Urinary bladder (tissue), 4 donors: ENCODE measurements around the gene CASP10. TPM values are rescaled to one million over a fixed set of nuclear protein-coding genes. Genes with fewer than 3 reads are reported as not detected.

Source experiments
- DNase-seq: peaks from one replicate; pipeline ENCODE4 v3.0.0-alpha.2; 2015; ENCODE audit errors: extremely low spot score
- H3K27ac ChIP-seq: one replicate; pipeline ENCODE4 v1.5.1; 2013; ENCODE audit warnings: low read depth, mild to moderate bottlenecking, moderate library complexity
- H3K36me3 ChIP-seq: one replicate; pipeline ENCODE4 v1.6.1; 2013; ENCODE audit warnings: mild to moderate bottlenecking, moderate library complexity; ENCODE audit not compliant: insufficient read depth
- H3K4me1 ChIP-seq: one replicate; pipeline ENCODE4 v1.6.1; 2013; ENCODE audit warnings: mild to moderate bottlenecking, moderate library complexity; ENCODE audit not compliant: insufficient read depth
- H3K4me3 ChIP-seq: one replicate; pipeline ENCODE4 v1.5.1; 2013; ENCODE audit warnings: low read depth, low read length
- WGBS: extraction: QIAGEN DNeasy Blood & Tissue Kit; methylation state at CpG from one replicate; pipeline ENCODE4 v1.1.7; 2013; 5-methylcytosine and 5-hydroxymethylcytosine counted together
- polyA plus RNA-seq: library from polyadenylated mRNA; stranded (reverse); fragments of 200-250 nt; gene quantifications from one replicate; pipeline ENCODE4 v1.2.3, GENCODE V29; 2013
- total RNA-seq: library from RNA; depleted of rRNA; stranded (reverse); fragments of >200 nt; gene quantifications from one replicate; pipeline ENCODE4 v1.2.3, GENCODE V29; 2014
- donor health status: healthy with polysubstance abuse.
- donor health status: healthy.

The CASP10 gene
- total and polyA plus RNA-seq, 2 donors: 3.4 to 19.2 TPM

- WGBS: 61% methylated on average over 3 of the region's 3 CpGs
- peaks cover 1% of the 10 kb centered on the region for H3K36me3 ChIP-seq
- DNase-seq: no peak
These were observed 13.1 kb downstream of the CASP10 start for GRCh38 chr2:201196003-201196402.

GRCh38 chr2:201196803-201197202 lies 13.9 kb downstream of the CASP10 start:
- peaks cover 1% of the 10 kb centered on the region for H3K36me3 ChIP-seq
- no peak overlapping the region for H3K4me3 ChIP-seq
- 95% methylated on average over 1 of the region's 1 CpG for WGBS
- H3K27ac ChIP-seq: no peak overlapping the region
- DNase-seq: no peak
- H3K4me1 ChIP-seq: no peaks in the 10 kb centered on the region

More at GRCh38 chr2:201196003-201196402, 13.1 kb downstream of the CASP10 start:
- H3K4me1 ChIP-seq: no peaks in the 10 kb centered on the region
- H3K27ac ChIP-seq: no peak overlapping the region
- H3K4me3 ChIP-seq: no peak overlapping the region

DNA sequence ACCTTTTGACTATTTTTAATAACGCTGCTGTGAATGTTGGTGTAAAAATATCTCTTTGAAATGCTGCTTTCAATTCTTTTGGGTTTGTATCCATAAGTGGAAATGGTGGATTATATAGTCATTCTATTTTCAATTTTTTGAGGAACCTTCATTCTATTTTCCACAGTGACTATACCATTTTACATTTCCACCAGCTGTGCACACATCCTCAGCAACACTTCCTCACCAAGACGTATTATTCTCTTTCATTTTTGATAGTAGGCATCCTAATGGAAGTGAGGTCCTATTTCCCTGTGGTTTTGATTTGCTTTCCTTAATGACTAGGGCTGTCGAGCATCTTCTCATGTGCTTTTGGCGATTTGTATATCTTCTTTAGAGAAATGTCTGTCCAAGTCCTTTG lies 14.8 kb downstream of the CASP10 start:
- H3K36me3 ChIP-seq: peaks cover 1% of the 10 kb centered on the region
- H3K27ac ChIP-seq: no peak overlapping the region
- no peaks in the 10 kb centered on the region for H3K4me1 ChIP-seq
- H3K4me3 ChIP-seq: no peak overlapping the region
- WGBS: 82% methylated on average over 4 of the region's 4 CpGs
- DNase-seq: no peak

- DNase-seq: no peak
- 74% methylated on average over 5 of the region's 5 CpGs for WGBS
- Histone ChIP-seq H3K4me1 (no peaks in the 10 kb centered on the region), H3K27ac (no peak overlapping the region), H3K36me3 (no peaks in the 10 kb centered on the region), H3K4me3 (no peak overlapping the region)
These were observed 16.9 kb downstream of the CASP10 start for GRCh38 chr2:201199847-201200246.

- no peak for DNase-seq
- Histone ChIP-seq H3K27ac (no peak overlapping the region), H3K4me3 (no peak overlapping the region), H3K36me3 (no peaks in the 10 kb centered on the region), H3K4me1 (no peaks in the 10 kb centered on the region)
- WGBS: 75% methylated on average over 8 of the region's 8 CpGs
These were observed 17.4 kb downstream of the CASP10 start for GRCh38 chr2:201200345-201200744.

DNA sequence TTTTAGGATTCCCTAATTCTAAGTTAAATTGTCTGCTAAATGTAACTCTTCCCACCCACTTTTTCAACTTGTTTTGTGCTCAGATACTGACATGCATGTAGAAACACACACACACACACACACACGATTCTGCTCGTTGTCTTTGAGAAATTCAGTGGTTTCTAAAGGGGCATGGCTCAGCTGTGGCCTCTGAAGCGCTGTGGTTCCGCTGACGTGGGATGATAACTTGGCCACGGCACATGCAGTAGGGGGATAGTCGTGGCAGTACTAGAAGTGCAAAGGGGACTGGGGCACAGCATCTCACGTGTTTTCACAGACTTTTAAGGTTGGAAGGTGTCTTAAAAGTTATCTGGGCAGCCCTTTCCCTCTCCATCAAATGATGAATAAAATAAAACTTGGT lies 18.4 kb downstream of the CASP10 start:
- WGBS: 84% methylated on average over 8 of the region's 8 CpGs
- Histone ChIP-seq H3K4me1 (no peaks in the 10 kb centered on the region), H3K27ac (no peak overlapping the region), H3K4me3 (no peak overlapping the region), H3K36me3 (no peaks in the 10 kb centered on the region)
- no peak for DNase-seq

DNA sequence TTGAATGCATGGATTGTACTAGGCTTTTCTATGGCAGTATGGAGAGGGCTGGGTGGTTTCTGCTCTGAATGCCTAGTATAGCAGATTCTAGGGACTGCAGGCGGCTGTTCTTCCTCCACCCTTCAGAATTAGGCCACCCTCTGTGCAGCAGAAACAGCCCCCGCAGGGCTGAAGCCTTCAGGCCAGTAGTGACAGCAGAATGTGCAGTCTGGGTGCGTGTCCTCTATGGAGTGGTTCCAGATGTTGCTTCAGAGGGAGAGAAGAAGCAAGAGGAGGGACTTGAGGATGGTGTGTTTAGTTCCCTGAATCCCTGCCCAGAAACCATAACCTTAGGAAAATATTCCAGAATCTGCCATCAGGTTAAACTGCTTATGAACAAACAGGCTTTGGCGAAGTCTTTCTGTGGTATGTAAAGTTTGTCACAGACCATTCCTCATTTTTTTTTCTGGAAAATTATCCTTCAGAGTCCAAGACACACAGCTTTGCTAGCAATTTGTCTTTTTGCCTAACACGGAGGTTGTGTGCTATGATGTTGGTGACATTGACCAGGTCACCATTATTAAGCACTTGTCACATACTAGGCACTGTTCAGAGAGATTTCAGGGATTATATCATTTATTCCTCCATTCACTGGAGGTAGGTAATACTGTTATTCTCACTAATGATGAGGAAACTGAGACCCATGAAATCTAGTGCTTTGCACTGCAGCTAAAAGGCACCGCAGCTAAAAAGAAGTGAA lies 21.1 kb downstream of the CASP10 start:
- Histone ChIP-seq H3K27ac (no peak overlapping the region), H3K4me3 (no peak overlapping the region), H3K36me3 (no peaks in the 10 kb centered on the region), H3K4me1 (no peaks in the 10 kb centered on the region)
- 40% methylated on average over 6 of the region's 6 CpGs for WGBS
- no peak for DNase-seq

DNA sequence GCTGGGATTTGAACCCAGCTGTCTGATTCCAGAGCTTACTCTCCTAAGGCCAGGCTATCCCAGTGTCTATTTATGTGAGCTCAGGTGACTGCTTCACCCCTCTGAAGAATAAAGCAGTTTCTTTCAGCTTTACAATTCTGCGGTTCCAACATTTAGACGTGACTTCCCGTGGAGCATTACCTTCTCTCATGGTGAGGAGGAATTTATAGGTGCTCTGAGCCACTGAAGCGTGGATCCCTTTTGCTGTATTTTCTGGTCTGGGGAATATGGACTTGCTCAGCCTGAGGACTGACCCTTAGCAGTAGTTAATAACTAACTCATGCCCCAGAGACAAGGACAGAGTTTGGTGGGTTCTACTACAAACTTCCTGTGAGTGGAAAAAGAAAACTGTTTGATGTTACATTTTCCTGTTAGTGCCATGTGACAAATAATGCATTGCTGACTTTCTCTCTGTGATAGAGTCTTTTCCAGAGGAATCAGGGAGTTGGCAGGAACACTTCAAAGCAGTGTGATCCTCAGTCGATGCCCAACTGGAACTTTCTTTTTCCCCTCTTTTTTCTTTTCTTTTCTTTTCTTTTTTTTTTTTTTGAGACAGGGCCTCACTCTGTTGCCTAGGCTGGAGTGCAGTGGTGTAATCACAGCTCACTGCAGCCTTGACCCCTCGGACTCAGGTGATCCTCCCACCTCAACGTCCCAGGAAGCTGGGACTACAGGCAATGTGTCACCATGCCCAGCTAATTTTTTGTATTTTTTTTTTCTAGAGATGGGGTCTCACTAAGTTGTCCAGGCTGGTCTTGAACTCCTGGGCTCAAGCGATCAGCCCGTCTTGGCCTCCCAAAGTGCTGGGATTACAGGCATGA lies 21.9 kb downstream of the CASP10 start:
- Histone ChIP-seq H3K36me3 (no peaks in the 10 kb centered on the region), H3K4me3 (no peak overlapping the region), H3K4me1 (no peaks in the 10 kb centered on the region), H3K27ac (no peak overlapping the region)
- DNase-seq: no peak
- WGBS: 86% methylated on average over 9 of the region's 9 CpGs

DNA sequence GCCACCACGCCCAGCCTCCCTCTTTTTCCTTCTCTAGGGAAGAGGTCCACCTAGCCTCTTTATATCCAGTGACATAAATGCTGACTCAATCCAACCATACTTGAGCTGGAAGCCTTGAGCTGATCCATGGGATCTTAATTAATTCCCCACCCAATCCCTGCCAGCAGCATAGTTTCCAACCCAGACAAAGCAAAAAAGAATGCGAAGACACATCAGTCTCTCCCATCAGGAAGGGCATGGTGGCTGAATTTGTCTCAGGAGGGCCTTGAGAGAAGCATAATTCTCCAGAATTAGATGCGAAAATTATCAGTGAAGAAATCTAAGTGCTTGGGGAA lies 22.5 kb downstream of the CASP10 start:
- no peak for DNase-seq
- Histone ChIP-seq H3K27ac (no peak overlapping the region), H3K36me3 (no peaks in the 10 kb centered on the region), H3K4me3 (no peak overlapping the region), H3K4me1 (no peaks in the 10 kb centered on the region)
- 77% methylated on average over 3 of the region's 3 CpGs for WGBS

GRCh38 chr2:201208563-201209252 lies 25.8 kb downstream of the CASP10 start:
- no peak overlapping the region for H3K4me3 ChIP-seq
- H3K36me3 ChIP-seq: no peaks in the 10 kb centered on the region
- 91% methylated on average over 12 of the region's 12 CpGs for WGBS
- DNase-seq: no peak
- no peaks in the 10 kb centered on the region for H3K4me1 ChIP-seq
- no peak overlapping the region for H3K27ac ChIP-seq

GRCh38 chr2:201215963-201216362 lies 33.0 kb downstream of the CASP10 start:
- no peak overlapping the region for H3K4me3 ChIP-seq
- no peak for DNase-seq
- 96% methylated on average over 4 of the region's 4 CpGs for WGBS
- H3K27ac ChIP-seq: no peak overlapping the region
- H3K4me1 ChIP-seq: no peaks in the 10 kb centered on the region
- peaks cover 1% of the 10 kb centered on the region for H3K36me3 ChIP-seq

DNA sequence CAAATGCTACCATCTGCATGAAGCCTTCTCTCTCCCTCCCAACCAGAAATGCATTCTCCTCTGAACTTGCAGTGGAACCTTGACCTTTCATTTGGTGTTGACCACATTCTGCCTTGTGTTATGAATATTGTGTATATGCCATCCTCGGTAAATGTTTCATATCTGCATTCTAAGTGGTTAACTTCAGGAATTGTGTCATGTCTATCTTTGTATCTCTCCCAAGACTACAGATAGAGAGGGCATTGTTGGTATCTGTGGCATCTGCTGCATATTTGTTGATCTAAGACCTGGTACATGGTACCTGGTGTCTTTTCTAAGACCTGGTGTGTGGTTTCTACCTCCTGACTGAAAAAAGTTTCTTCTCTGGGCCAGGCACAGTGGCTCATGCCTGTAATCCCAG lies 34.0 kb downstream of the CASP10 start:
- WGBS: 93% methylated on average over 1 of the region's 1 CpG
- H3K4me1 ChIP-seq: no peaks in the 10 kb centered on the region
- H3K4me3 ChIP-seq: no peak overlapping the region
- DNase-seq: no peak
- H3K27ac ChIP-seq: no peak overlapping the region
- H3K36me3 ChIP-seq: peaks cover 1% of the 10 kb centered on the region

DNA sequence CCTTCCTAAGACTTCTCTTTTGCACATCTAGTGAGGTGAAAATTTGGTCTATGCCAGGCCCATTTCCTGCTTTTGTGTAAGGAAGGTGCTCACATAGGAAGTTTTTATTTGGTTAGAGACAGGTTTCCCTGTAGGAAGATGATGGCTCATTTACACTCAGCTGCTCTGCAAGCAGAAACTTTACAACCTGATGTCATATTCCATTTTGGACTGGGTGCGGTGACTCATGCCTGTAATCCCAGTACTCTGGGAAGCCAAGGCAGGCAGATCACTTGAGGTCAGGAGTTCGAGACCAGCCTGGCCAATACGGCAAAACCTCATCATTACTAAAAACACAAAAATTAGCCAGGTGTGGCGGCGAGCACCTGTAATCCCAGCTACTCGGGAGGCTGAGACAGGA lies 35.8 kb downstream of the CASP10 start:
- Histone ChIP-seq H3K4me1 (no peaks in the 10 kb centered on the region), H3K27ac (no peak overlapping the region), H3K36me3 (peaks cover 1% of the 10 kb centered on the region), H3K4me3 (no peak overlapping the region)
- no peak for DNase-seq
- WGBS: 90% methylated on average over 6 of the region's 6 CpGs
